Endothelial cell of umbilical vein (primary cell): ENCODE measurements around the gene FSIP1. TPM values are rescaled to one million over a fixed set of nuclear protein-coding genes. Genes with fewer than 3 reads are reported as not detected.

Source experiments
- BruUV-seq: library from RNA; stranded (reverse); fragments of 400-500 nt; replicated peaks from 2 replicates; lab custom pipeline; 2021; lab: Mats Ljungman, UMichigan
- CTCF ChIA-PET: fragments of 300-600, 350-600 bp; sonication (Branson Sonifier 250); formaldehyde crosslinking; loops from one replicate; lab custom pipeline; 2021; ENCODE audit warnings: antibody characterized with exemption, inconsistent platforms; lab: Charles Lee
- POLR2A ChIA-PET: fragments of 300-600, 350-600 bp; sonication (Branson Sonifier 250); formaldehyde crosslinking; loops from one replicate; lab custom pipeline; 2021; ENCODE audit warnings: antibody characterized with exemption, inconsistent platforms; lab: Charles Lee
- DNase-seq: peaks from one replicate; pipeline ENCODE4 v3.0.0-alpha.2; 2011; ENCODE audit warnings: low read depth, low spot score
- FAIRE-seq: peaks from 2 replicates; lab custom pipeline; 2011; peaks lifted over from hg19 to GRCh38; lab: Jason Lieb, UNC
- H2AFZ ChIP-seq: 2 replicates; pipeline ENCODE4 v1.6.0; 2012; ENCODE audit warnings: low read depth, low read length, control low read depth, inconsistent platforms
- H3K27ac ChIP-seq: 2 replicates; pipeline ENCODE4 v1.5.1; 2011; ENCODE audit warnings: low read depth, mild to moderate bottlenecking, control low read depth, low read length, moderate library complexity; ENCODE audit not compliant: insufficient read depth
- H3K27me3 ChIP-seq, 2 experiments: 2 replicates each; pipeline versions ENCODE4 v1.6.0 to v1.6.1; 2011; ENCODE audit warnings: low read length in 2 of 2, mixed read lengths in 1 of 2; ENCODE audit not compliant: control insufficient read depth in 2 of 2, insufficient read depth in 2 of 2
- H3K36me3 ChIP-seq, 2 experiments: 2 replicates in 1 of 2; 3 replicates in 1 of 2; pipeline ENCODE4 v1.5.1; 2011; ENCODE audit warnings: low read length in 2 of 2, mild to moderate bottlenecking in 1 of 2, moderate library complexity in 1 of 2; ENCODE audit not compliant: control insufficient read depth in 2 of 2, insufficient read depth in 2 of 2; ENCODE audit errors: extremely low read depth in 1 of 2
- H3K4me1 ChIP-seq: 3 replicates; pipeline ENCODE4 v1.5.1; 2011; ENCODE audit warnings: mild to moderate bottlenecking, low read length; ENCODE audit not compliant: control insufficient read depth, insufficient read depth; ENCODE audit errors: extremely low read depth
- H3K4me2 ChIP-seq: 2 replicates; pipeline ENCODE4 v1.6.1; 2011; ENCODE audit warnings: low read length, control low read depth, mixed read lengths; ENCODE audit not compliant: insufficient read depth
- H3K4me3 ChIP-seq, 3 experiments: fragments of 200-600 bp in 1 of 3; sonication (generic), shearing (Covaris generic) in 1 of 3; replicated peaks in 1 of 3; 2 replicates each; pipeline ENCODE4 v1.5.1; 2011 to 2016; ENCODE audit warnings: control low read depth in 3 of 3, low read length in 3 of 3, mild to moderate bottlenecking in 2 of 3, inconsistent platforms in 1 of 3, low read depth in 1 of 3, moderate library complexity in 1 of 3; ENCODE audit not compliant: insufficient read depth in 1 of 3
- H3K79me2 ChIP-seq: 2 replicates; pipeline ENCODE4 v1.6.0; 2012; ENCODE audit warnings: low read length, inconsistent platforms; ENCODE audit not compliant: control insufficient read depth, insufficient read depth
- H3K9ac ChIP-seq: replicated peaks from 2 replicates; pipeline ENCODE3; 2011; ENCODE audit warnings: low read length, control low read depth; ENCODE audit not compliant: insufficient read depth; ENCODE audit errors: extremely low read depth
- H3K9me1 ChIP-seq: replicated peaks from 3 replicates; pipeline ENCODE4 v1.6.0; 2011; ENCODE audit warnings: mild to moderate bottlenecking, low read length; ENCODE audit not compliant: control insufficient read depth, insufficient read depth; ENCODE audit errors: extremely low read depth
- H3K9me3 ChIP-seq: replicated peaks from 2 replicates; pipeline ENCODE4 v1.5.1; 2012; ENCODE audit warnings: low read length, inconsistent platforms; ENCODE audit not compliant: control insufficient read depth, insufficient read depth
- H4K20me1 ChIP-seq: replicated peaks from 2 replicates; pipeline ENCODE3; 2011; ENCODE audit warnings: mild to moderate bottlenecking, low read length; ENCODE audit not compliant: control insufficient read depth, insufficient read depth; ENCODE audit errors: extremely low read depth
- EZH2 ChIP-seq: IDR thresholded peaks from 2 replicates; pipeline ENCODE4 v1.6.1; 2012; ENCODE audit warnings: borderline replicate concordance, low read depth, mild to moderate bottlenecking, moderate library complexity, low read length, inconsistent platforms; ENCODE audit not compliant: severe bottlenecking
- FOS ChIP-seq: IDR thresholded peaks from 2 replicates; pipeline ENCODE4 v1.6.1; 2011; ENCODE audit warnings: mild to moderate bottlenecking, low read length, moderate library complexity, borderline replicate concordance; ENCODE audit not compliant: insufficient read depth
- GATA2 ChIP-seq: IDR thresholded peaks from 2 replicates; pipeline ENCODE4 v1.7.0; 2011; ENCODE audit warnings: low read depth, mild to moderate bottlenecking, moderate library complexity, mixed read lengths, low read length; ENCODE audit not compliant: insufficient read length, insufficient read depth
- JUN ChIP-seq: IDR thresholded peaks from 2 replicates; pipeline ENCODE4 v1.6.1; 2011; ENCODE audit warnings: borderline replicate concordance, low read depth; ENCODE audit not compliant: insufficient read length, insufficient read depth
- MAX ChIP-seq: IDR thresholded peaks from 2 replicates; pipeline ENCODE4 v1.6.1; 2011; ENCODE audit not compliant: insufficient read depth, insufficient read length
- MYC ChIP-seq: IDR thresholded peaks from one replicate; pipeline ENCODE4 v1.6.1; 2011; ENCODE audit warnings: mild to moderate bottlenecking, low read depth, low read length
- POLR2A ChIP-seq: IDR thresholded peaks from 2 replicates; pipeline ENCODE4 v1.6.1; 2012; ENCODE audit warnings: low read depth, mild to moderate bottlenecking, control low read depth, low read length
- POLR2AphosphoS5 ChIP-seq: IDR thresholded peaks from 2 replicates; pipeline ENCODE4 v1.6.1; 2012; ENCODE audit warnings: low read depth, mild to moderate bottlenecking, control low read depth, low read length, moderate library complexity; ENCODE audit not compliant: insufficient read depth
- dilution Hi-C: fragments of 300-500 bp; cut with MboI; formaldehyde crosslinking; loops from one replicate; pipeline ENCODE4 v1.15.0; 2019; ENCODE audit warnings: low sequenced_read_pairs; ENCODE audit not compliant: extremely low pct_ligation_motif_present
- intact Hi-C: fragments of 100-400 bp; cut with micrococcal nuclease; formaldehyde crosslinking; loops from one replicate; pipeline ENCODE4 v1.10.0; 2022
- polyA plus RNA-seq, 4 experiments: library from polyadenylated mRNA; depleted of rRNA in 3 of 4; stranded (reverse) in 3 of 4; unstranded in 1 of 4; fragments of >200 nt; gene quantifications; 2 replicates each; pipeline versions ENCODE4 v1.2.1 to v1.2.3, GENCODE V29; 2011 to 2012; ENCODE audit warnings: missing spikeins in 1 of 4
- total RNA-seq: library from RNA; stranded (reverse); gene quantifications from 2 replicates; pipeline ENCODE4 v1.2.3, GENCODE V29; 2021
- TF ChIP-seq, protein P1 (sequence below), 2 donors: IDR thresholded peaks; 1 replicate in 1 of 2; 2 replicates in 1 of 2; pipeline ENCODE4 v1.5.1; 2011; ENCODE audit warnings: low read length in 2 of 2, mild to moderate bottlenecking in 2 of 2, moderate library complexity in 2 of 2, control low read depth in 1 of 2, inconsistent platforms in 1 of 2, low read depth in 1 of 2; ENCODE audit not compliant: insufficient read depth in 1 of 2; ENCODE audit errors: extremely low read depth in 1 of 2

FSIP1 gene
- total and polyA plus RNA-seq, 2 donors (not counting 3 experiments of a cell fraction or from before 2014, with no cell fraction given) = 0.23 to 1.1 TPM

DNA sequence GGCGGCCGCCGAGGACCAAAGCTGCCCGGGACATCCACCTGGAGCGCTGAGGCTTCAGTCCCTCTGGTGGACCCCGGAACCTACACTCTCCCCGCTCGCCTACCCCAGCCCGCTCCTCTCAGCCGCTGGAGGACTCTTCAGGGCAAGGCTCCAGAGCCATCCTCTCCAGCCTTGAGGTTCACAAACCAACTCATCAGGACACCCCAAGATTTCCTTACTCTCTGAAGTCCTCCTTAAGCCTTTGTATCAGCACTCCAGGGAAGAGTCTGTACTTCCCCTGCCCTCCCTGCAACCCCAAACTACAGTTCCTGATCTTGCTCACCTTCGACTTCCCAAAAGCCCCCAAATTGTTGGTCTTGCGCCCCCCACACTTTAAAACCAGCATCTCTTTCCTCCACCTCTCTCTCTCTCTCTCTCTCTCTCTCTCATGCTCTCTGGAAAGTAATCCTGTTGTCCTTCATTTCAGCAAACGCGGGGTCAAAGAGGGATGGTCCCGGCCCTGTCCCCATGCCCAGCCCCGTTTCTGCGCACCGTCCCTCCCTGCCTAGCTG lies 201.3 kb downstream of the FSIP1 start:
- DNase-seq = no peak
- CTCF ChIA-PET = interaction anchor here (0.8 to 5.0 kb wide), 21 partner anchors 11 to 874 kb away, joined by 3 to 72 read pairs (median 9); no protein-coding TSS in a partner anchor
- BruUV-seq = no TSS peak

More for the DNA sequence above, 201.3 kb downstream of the FSIP1 start:
- TF ChIP-seq POLR2A (peak; percentile 100), GATA2 (no peak), EZH2 (no peak), FOS (no peak), MAX (no peak), JUN (no peak), POLR2AphosphoS5 (peak; percentile 96), MYC (no peak)
- TF ChIP-seq, protein P1, sequence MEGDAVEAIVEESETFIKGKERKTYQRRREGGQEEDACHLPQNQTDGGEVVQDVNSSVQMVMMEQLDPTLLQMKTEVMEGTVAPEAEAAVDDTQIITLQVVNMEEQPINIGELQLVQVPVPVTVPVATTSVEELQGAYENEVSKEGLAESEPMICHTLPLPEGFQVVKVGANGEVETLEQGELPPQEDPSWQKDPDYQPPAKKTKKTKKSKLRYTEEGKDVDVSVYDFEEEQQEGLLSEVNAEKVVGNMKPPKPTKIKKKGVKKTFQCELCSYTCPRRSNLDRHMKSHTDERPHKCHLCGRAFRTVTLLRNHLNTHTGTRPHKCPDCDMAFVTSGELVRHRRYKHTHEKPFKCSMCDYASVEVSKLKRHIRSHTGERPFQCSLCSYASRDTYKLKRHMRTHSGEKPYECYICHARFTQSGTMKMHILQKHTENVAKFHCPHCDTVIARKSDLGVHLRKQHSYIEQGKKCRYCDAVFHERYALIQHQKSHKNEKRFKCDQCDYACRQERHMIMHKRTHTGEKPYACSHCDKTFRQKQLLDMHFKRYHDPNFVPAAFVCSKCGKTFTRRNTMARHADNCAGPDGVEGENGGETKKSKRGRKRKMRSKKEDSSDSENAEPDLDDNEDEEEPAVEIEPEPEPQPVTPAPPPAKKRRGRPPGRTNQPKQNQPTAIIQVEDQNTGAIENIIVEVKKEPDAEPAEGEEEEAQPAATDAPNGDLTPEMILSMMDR (IDR thresholded peaks at IDR 0.05; ENCODE audit: extremely low read depth in 1 of 2, insufficient read depth in 1 of 2, low read depth in 1 of 2, low read length in 2 of 2) = no peak
- dilution Hi-C loops = no loop called here
- Histone ChIP-seq H3K27ac (peak overlapping the region; percentile 70), H3K27me3 (no peaks in the 10 kb centered on the region), H2AFZ (no peak overlapping the region), H3K9ac (peak overlapping the region; percentile 99), H3K4me3 (peak overlapping the region; percentile 9 to 98 (median 97)), H3K4me2 (peak overlapping the region; percentile 82), H4K20me1 (peaks cover 3% of the 10 kb centered on the region), H3K79me2 (peaks cover 66% of the 10 kb centered on the region), H3K36me3 (peaks cover 39 to 44% of the 10 kb centered on the region in 2 experiments), H3K9me3 (no peaks in the 10 kb centered on the region), H3K4me1 (peaks cover 28% of the 10 kb centered on the region), H3K9me1 (no peaks in the 10 kb centered on the region)
- intact Hi-C loops = loop anchor here (2.0 to 5.0 kb wide), 2 partner anchors 315 to 739 kb away; no protein-coding TSS in a partner anchor
- POLR2A ChIA-PET = interaction anchor here (0.6 to 9.9 kb wide), 33 partner anchors 10 to 753 kb away, joined by 3 to 118 read pairs (median 6); no protein-coding TSS in a partner anchor
- FAIRE-seq = no peak
